SH-SY5Y (cell line): ENCODE data around the gene SLC2A1.
A peak's percentile ranks its signal among the peaks of the same experiment; 100 is the strongest.

Experiments
- GATA2 ChIP-seq: IDR thresholded peaks from 2 replicates; pipeline ENCODE4 v1.6.1; 2011; ENCODE audit warnings: mild to moderate bottlenecking, low read depth, low read length
- GATA3 ChIP-seq: IDR thresholded peaks from 2 replicates; pipeline ENCODE4 v1.6.1; 2011; ENCODE audit warnings: low read depth, mild to moderate bottlenecking, low read length, moderate library complexity

DNA sequence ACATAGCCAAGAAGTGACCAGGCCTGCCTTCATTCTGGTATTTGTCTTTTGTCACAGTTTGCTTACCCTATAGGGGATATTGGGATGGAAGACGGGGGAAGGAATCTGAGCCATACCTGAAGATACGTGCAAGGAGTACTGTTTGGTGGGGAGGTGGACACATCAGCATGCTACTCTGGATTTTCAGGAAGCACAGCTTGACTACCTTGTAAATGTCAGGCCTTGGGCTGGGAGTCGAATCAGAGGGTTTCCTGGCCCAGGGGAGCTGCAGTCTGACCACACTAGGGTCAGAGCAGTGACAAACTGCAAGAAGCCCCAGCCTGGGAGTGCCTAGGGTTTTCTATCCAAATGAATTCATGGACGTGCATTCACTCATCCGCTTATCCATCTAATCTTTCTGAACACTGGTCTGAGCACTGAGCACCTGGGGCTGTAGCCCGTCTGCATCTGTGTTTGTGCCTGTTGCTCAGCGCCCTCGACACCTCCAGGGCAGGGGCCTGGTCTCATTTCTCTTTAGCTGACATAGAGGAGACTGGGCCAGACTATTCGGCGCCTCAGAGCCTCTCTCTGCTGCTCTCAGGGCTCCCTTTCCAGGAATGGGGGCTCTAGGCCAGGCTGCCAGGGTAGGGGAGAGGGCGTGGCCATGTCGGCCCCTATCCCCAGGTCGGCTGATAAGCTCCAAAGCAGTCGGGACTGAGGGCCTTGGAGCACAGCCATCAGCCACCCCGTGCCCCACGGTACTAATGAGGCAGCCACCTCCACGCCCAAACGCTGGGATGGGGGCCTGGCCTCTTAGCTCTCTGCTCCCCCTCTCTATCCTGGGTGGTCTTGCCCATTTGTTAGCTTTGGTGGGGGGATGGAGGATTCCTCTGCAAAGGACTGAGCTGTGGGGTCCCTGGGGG, 47.0 kb upstream of the SLC2A1 start:
- TF ChIP-seq GATA2: peak; percentile 97
- peak; percentile 75 for TF ChIP-seq GATA3
